ENCODE measurements around the gene ZNF266. TPM values are rescaled to one million over a fixed set of nuclear protein-coding genes. Genes with fewer than 3 reads are reported as not detected.
A peak's percentile ranks its signal among the peaks of the same experiment; 100 is the strongest.

Gene ZNF266
- total and polyA plus RNA-seq, 2 of the 8 experiments (the other 6 are each of a cell fraction or from before 2014, with no cell fraction given) = 6.6 to 15.3 TPM

DNA sequence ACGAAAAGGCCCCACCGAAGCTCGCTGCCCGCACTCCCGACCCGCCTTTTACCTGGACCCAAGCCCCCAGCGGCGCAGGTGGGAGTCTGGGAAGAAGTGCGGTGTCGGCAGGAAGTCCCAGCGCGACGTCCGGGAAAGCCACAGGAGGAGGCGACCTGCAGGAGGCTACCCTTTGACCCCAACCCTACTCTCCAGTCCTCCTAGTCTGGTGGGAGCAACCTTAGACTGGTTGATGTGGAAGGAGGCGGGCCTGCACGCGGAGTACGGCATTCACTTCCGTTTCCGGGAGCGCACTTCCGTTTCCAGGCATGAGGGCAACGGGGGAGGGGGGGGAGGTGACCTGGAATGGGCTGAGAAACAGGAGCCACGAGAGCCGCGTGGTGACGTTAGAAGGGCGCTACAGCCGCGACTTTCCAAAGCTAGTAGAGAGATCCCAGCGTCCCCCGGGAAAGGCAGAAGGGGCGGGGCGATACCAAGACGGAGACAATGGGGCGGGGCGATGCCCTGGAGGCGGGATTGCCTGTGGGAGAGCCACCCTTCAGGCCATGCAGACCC is 28.5 kb downstream of the ZNF266 start:
- CTCF ChIA-PET (ENCODE audit: partially characterized antibody) = no interaction called here
- Histone ChIP-seq H4K20me1 (replicated peaks in 1 of 2; ENCODE audit: control insufficient read depth in 1 of 2, insufficient read depth in 2 of 2, low read length in 2 of 2) (no peaks in the 10 kb centered on the region), H3K79me2 (ENCODE audit: control insufficient read depth in 1 of 2, insufficient read depth in 2 of 2, low read length in 2 of 2) (no peaks in the 10 kb centered on the region), H3K79me1 (ENCODE audit: low read depth, low read length) (no peaks in the 10 kb centered on the region), H4K91ac (replicated peaks; ENCODE audit: insufficient read length, low read length) (no peak overlapping the region), H2BK20ac (ENCODE audit: low read length) (no peak overlapping the region), H3K4ac (replicated peaks; ENCODE audit: insufficient read length, low read depth, low read length) (no peak overlapping the region), H2BK15ac (ENCODE audit: low read length) (no peak overlapping the region), H3K18ac (ENCODE audit: extremely low read depth, low read length) (no peak overlapping the region), H3K23ac (ENCODE audit: insufficient read length) (no peak overlapping the region), H3K9me3 (ENCODE audit: insufficient read depth in 2 of 2, low read depth in 1 of 2, low read length in 1 of 2) (peaks cover 46 to 58% of the 10 kb centered on the region in 2 experiments), H3K27me3 (replicated peaks in 1 of 4; ENCODE audit: control insufficient read depth in 3 of 4, extremely low read depth in 1 of 4, insufficient read depth in 3 of 4, low read length in 3 of 4) (no peaks in the 10 kb centered on the region), H2BK120ac (replicated peaks; ENCODE audit: low read depth, low read length) (no peak overlapping the region), H3K14ac (ENCODE audit: insufficient read length) (no peak overlapping the region), H2BK5ac (ENCODE audit: low read depth, low read length) (no peak overlapping the region), H2AFZ (ENCODE audit: low read length) (no peak overlapping the region), H4K8ac (ENCODE audit: extremely low read depth, insufficient read depth, low read length) (no peak overlapping the region), H3K56ac (replicated peaks; ENCODE audit: insufficient read length, low read depth, low read length) (no peak overlapping the region), H3K36me3 (ENCODE audit: control insufficient read depth in 2 of 4, insufficient read depth in 4 of 4, low read length in 3 of 4) (peaks cover 0 to 3% (median 0%) of the 10 kb centered on the region in 4 experiments; a peak in 1 of 8 replicates), H3K23me2 (ENCODE audit: low read depth, low read length) (no peaks in the 10 kb centered on the region), H4K5ac (ENCODE audit: insufficient read length, low read depth, low read length) (no peak overlapping the region), H3K4me3 (ENCODE audit: extremely low read depth in 1 of 4, insufficient read depth in 2 of 4, low read depth in 3 of 4, low read length in 4 of 4) (no peak overlapping the region), H3K4me1 (replicated peaks in 1 of 4; ENCODE audit: control insufficient read depth in 3 of 4, insufficient read depth in 4 of 4, low read length in 3 of 4) (no peaks in the 10 kb centered on the region), H2BK12ac (ENCODE audit: low read depth, low read length) (no peak overlapping the region), H2AK5ac (ENCODE audit: low read depth, low read length) (no peak overlapping the region), H3K4me2 (ENCODE audit: insufficient read depth in 1 of 2, low read depth in 2 of 2, low read length in 2 of 2) (no peak overlapping the region), H3K9ac (replicated peaks in 1 of 4; ENCODE audit: extremely low read depth in 1 of 4, low read depth in 3 of 4, low read length in 3 of 4) (no peak overlapping the region), H3K27ac (ENCODE audit: low read depth, low read length) (no peak overlapping the region)
- WGBS, 2 experiments (ENCODE audit: extremely low coverage in 1 of 2, insufficient coverage in 1 of 2, insufficient read length in 1 of 2, insufficient replicate concordance in 2 of 2, low coverage in 1 of 2, low lambda C conversion rate in 2 of 2, missing lambda C conversion rate in 1 of 2) = 91% methylated on average over 34 of the region's 39 CpGs; no CpG with 5 or more reads in 1 of the 2 experiments
- TF ChIP-seq BCL11A (IDR thresholded peaks at IDR 0.05; ENCODE audit: low read depth in 2 of 2, low read length in 2 of 2) = no peak
- TF ChIP-seq EGR1 (IDR thresholded peaks at IDR 0.05; ENCODE audit: borderline replicate concordance, low read depth, low read length) = no peak
- no peak for TF ChIP-seq GTF2F1 (IDR thresholded peaks at IDR 0.05; ENCODE audit: borderline replicate concordance, low read depth, low read length)
- TF ChIP-seq ZNF274 (IDR thresholded peaks at IDR 0.05; ENCODE audit: borderline replicate concordance, extremely low read depth, low read length) = no peak
- TF ChIP-seq, protein P1, sequence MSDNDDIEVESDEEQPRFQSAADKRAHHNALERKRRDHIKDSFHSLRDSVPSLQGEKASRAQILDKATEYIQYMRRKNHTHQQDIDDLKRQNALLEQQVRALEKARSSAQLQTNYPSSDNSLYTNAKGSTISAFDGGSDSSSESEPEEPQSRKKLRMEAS (IDR thresholded peaks at IDR 0.05) = no peak
- POLR2A ChIA-PET (ENCODE audit: partially characterized antibody) = interaction anchor here (1.5 kb wide), 1 partner anchor 28 kb away, joined by 3 read pairs; the partner anchor contains the start of gene ZNF266
- FAIRE-seq = no peak
- DNase-seq (ENCODE audit: low read depth in 1 of 2, low spot score in 2 of 2) = peak in 1 of 2 experiments; percentile 19
